HG03521 (cell line): Measurements from ENCODE around the gene RNU7-1.

Experiments used
- ATAC-seq: cut with Tn5 transposase; IDR thresholded peaks from one replicate; pipeline ENCODE4 v1.9.1; 2021; ENCODE audit warnings: mild to moderate bottlenecking, moderate library complexity; ENCODE audit not compliant: unreplicated experiment

RNU7-1 gene

DNA sequence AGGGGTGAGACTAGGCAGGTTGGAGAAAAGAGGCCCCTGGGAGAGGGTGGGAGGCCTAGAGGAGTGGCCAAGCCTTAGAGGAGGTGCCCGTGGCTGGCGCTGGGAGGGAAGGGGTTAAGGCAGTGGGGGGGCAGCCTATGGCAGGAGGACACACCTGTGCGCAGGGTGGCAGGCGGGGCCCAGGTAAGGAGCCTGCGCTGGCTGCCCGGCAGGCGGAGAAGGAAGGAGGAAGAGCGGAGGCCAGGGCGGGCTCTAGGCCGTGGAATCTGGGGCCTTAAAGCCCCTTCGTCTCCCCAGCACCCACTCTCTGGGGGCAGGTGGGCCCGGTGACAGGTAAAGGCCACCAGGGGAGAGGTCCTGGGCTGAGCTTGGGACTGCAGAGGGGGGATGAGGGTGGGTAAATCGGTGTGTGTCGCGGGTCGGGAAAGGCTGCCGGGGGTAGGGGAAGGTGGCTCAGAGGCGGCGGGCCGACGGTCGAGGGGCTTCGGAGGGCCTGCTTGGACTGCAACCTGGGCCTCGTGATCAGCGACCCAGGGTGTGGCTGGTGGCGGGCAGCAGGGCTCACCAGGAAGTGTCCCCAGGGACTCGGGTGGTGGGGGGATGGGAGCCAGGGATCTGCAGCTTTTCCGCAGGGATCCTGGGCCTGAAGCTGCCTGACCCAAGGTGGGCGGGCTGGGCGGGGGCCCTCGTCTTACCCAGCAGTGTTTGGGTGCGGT, 19.6 kb downstream of the RNU7-1 start:
- ATAC-seq = no peak

DNA sequence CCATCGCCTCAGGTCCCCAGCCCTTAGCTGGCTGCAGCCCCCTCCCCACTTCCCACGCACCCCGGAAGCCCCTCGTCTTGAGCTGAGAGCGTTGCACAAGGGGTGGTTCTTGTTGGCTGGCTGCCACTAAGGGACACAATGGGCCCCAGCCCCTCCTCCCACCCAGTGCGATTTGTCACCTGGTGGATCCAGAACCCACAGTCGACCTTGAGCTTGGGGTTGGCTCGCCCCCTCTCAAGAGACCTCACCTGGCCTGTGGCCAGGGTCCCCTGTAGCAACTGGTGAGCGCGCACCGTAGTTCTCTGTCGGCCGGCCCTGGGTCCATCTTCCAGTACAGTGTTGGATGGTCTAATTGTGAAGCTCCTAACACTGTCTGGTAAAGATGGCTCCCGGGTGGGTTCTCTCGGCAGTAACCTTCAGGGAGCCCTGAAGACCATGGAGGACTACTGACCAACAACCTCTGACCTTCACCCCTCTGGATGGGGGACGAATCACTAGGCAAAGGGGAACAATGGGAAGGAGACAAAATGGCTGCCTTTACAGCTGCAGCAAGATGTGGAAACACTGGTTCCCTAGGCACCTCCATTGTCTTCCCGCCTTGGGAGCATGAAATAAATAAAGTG, 20.3 kb downstream of the RNU7-1 start:
- ATAC-seq = no peak

DNA sequence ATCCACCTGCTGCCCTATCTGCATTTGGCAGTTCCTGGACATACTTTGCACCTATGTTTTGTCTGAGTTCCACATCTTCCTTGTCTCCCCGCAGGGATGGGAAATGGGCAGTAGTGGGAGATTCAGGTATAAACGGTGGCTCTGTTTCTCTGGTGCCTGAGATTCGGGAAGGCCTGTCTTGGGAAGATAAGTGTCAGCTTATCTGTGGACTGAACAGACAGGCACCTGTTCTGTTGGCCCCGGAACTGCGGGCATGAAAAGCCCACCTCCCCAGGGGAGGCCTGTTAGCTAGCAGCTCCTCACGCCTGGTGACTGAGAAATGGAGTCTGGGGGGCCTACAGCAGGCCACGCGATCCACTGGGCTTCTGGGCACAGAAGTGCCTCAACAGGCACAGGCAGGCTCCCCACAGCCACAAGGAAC, 21.0 kb downstream of the RNU7-1 start:
- no peak for ATAC-seq

DNA sequence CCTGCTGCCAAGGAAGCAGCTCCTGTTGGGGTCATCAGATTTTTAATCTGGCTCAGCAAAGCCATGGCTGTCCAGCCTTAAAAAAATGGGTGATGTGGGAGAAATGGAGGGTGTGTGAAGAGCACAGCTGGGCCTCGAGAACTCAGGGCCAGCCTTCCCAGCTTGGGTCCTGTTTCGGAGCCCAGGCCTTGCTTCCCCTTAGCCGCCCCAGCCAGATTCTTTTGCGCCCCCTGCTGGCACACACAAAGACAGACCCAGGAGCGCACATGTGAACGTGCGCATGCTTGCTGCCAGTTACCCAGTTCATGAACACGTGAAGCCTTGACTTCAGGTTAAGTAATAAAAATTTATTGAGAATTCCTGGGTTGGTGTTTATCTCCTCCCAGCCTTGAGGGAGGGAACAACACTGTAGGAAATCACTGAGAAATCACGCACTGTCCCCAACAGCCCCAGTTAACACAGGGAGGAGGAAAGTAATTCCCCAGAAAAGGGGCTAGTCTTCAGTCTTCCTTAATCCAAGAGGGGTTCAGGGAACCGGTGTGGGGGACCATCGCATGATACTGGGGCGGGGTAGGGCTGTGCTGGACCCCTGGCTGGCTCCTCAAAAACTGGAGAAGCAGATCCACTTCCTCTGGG, 21.5 kb downstream of the RNU7-1 start:
- no peak for ATAC-seq

DNA sequence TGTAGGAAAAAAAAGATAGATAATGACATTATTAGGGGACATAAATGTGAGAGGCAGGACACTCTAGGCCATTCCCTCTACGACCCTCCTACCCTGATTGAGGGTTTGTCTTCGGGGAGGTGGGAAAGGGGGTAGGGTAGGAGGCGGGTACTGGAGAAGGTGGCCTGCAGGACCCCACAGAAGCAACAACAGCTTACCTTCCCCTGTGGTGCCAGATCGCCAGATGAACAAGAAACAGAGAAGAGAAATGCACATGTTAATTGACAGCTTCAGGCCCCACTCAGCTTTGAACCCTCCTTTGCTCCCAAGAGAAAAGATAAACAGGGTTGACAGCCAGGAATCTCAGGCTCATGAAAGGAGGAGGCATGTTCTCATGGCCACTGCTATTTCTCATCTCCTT, 22.1 kb downstream of the RNU7-1 start:
- no peak for ATAC-seq

DNA sequence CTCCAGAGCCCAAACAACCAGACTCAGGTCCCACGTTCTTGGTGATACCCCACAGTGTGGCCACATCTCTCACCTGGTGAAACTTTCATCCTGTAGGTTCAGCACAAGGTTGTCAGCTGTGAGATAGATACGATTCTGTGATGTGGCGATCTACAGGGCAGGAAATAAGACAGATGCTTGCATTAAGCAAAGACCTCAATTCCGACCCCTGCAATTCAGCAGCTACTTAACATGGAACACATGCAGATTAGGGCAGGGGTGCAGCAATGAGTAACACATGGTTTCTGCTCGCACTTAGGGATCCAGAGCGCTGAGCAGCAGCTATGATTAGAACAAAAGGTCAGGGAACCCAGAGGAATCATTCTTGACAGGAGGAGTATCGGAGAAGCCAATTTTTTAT, 22.7 kb downstream of the RNU7-1 start:
- ATAC-seq = no peak

DNA sequence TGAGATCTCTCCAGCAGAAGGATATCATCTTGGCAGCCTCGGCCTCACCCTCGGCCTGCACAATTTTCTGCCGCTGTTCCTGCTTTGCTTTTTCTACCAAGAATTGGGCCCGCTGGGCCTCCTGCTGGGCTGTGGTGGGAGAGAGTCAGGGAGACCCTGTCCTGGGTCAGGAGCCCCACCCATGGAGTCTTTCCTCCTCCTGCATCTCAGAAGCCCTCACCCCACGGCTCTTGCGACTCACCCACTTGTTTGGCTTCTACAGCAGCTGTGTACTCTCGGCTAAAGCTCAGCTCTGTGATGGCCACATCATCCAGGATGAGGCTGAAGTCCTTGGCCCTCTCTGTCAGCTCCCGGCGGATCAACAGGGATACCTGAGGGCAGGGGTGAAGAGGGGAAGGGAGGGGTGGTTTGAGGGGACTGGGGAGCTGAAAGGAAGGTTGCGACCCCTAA, 24.1 kb downstream of the RNU7-1 start:
- ATAC-seq = no peak

DNA sequence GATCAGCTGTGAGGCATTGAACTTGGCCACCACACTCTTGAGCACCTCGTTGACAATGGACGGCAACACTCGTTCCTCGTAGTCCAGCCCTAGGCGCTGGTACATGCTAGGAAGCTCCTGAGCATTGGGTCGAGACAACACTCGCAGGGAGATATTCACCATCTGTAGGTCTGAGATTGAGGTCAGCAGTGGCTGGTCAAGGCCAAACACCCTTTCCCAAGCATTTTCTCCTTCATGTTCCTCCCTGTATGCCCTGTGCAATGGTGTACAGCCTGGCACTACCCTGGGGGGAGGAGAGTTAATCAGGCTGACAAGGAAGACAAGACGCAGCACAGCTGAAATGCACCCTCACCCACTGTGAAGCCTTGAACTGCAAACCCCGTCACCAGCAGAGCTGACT, 24.8 kb downstream of the RNU7-1 start:
- no peak for ATAC-seq

DNA sequence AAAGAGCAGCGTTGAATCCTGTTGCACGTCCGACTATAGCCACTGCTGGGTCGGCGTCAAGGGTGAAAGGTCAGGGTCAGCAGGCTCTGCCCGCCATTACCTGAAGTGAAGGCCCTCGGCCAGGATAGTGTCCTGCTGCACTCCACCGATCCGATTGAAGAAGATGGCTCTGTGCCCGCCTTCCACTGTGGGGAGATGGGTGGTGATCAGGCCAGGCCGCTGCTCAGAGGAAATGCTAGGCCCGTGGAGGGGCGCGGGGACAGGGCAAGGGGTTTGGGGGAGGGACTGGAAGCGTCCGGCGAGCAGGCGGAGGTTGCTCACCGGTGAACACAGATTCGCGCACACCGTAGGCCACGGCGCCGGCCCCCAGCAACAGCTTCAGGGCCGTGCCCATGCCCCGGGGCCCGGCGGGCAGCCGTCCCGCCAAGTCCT, 26.5 kb downstream of the RNU7-1 start:
- ATAC-seq = peak; percentile 29

DNA sequence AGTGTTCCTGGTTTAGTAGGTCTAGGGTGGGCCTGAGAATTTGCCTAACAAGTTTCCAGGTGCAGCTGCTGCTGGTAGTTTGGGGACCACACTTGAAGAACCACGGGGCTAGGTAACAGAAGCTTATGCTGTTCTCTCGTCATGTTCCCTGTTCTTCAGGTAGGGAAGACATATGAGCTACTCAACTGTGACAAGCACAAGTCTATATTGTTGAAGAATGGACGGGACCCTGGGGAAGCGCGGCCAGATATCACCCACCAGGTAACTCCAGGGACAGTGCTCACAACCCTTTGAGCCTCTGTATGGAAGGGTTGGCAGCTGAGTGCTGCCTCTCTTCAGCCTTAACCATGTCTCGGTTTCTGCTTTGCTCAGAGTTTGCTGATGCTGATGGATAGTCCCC, 30.6 kb downstream of the RNU7-1 start:
- no peak for ATAC-seq

DNA sequence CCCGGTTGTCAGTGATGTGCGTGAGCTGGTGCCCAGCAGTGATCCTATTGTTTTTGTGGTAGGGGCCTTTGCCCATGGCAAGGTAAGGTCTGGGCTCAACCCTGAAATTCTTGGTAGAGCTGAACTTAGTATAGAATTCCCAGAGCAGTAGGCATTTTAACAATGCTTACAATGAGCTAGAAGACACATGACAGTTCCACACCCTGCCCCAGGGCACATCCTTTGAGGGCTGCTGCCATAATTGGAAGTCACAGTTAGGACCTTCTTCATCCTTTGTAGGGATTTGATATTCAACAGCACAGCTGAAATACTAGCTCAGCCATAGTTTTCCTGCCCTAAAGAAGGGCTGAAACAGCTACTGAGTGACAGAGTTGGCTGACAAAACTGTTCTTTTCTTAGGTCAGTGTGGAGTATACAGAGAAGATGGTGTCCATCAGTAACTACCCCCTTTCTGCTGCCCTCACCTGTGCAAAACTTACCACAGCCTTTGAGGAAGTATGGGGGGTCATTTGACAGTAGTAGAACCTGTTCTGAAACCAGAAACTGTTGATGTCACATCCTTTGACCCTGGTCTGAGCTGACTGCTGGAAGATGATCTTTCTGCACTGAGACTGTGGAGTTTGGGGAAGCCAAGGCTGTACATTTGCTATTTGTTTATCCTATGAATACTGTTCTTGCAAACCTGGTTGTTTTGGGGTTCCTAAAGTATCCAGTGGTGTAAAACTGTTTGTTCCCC, 31.8 kb downstream of the RNU7-1 start:
- ATAC-seq = no peak

DNA sequence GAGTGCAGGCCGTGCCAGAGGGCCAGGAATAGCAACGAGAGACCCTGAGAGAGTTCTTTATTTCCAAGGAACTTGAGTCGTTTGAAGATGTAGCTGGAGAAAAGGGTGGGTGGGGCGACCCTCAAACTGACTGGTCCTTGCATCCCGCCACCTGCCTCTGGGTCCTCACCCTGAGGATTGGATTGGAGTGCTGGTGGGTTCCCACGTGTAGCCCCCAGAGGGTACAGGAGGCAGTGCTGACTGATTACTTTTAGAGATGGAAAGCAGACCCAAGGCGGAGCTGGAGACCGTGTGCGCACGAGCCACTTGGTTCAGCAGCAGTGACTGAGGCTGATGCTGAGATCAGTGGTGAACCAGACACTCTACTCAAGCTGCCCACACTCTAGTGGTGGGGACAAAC, 34.0 kb downstream of the RNU7-1 start:
- ATAC-seq = no peak

DNA sequence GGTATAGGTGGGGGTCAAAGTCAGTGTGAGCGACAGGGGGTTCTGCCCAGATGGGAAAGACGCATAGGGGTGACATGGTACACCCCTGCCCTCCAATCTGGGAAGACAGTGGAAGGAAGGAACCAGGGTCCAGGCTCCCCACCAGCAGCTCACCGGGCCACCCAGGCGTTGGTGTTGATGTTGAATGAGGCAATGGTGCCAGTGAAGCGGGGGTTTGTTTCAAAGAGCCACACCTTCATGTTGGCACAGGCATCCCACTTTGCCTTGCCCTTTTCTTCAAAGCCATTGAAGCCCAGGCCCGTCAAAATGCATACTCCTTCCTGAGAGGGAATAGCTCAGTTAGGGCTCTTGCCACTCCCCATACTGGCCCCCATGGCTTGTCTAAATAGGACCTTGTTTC, 34.6 kb downstream of the RNU7-1 start:
- no peak for ATAC-seq

DNA sequence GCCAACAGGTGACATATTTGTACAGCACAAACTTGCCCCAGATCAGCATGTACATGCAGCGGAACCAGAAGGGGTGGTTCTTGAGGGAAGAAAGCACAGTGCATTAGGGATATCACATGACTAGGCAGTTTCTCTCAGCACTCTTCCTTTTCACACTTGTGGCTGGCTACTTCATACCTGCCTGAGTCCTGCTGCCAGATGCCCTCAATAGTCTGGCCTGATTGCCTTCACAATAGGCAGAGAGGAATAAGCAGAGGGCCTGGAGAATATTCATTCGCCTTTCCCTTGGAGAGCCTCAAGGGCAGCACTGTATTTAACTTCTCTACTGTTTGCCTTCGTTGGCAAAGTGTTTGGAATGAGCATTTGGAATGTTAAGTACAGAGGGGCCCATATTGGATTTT, 35.0 kb downstream of the RNU7-1 start:
- ATAC-seq = no peak

DNA sequence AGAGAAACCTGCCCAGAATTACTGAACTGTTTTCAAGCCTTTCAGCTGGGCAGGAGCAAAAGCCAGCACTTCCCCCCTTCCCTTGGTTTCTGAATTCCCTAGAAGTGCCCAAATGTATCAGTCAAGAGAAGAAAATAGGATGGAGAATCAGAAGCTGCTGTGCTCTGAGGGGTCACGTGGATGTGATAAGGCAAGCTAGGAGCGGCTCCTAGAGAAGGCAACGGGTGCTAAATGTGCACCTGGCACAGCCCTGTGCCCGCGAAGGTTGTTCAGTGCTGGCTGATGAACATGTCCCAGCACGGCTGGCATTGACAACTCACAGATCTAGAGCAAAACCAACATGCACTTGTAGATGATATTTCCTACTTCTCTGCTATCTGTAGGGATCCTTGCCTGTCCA, 35.4 kb downstream of the RNU7-1 start:
- ATAC-seq = no peak

DNA sequence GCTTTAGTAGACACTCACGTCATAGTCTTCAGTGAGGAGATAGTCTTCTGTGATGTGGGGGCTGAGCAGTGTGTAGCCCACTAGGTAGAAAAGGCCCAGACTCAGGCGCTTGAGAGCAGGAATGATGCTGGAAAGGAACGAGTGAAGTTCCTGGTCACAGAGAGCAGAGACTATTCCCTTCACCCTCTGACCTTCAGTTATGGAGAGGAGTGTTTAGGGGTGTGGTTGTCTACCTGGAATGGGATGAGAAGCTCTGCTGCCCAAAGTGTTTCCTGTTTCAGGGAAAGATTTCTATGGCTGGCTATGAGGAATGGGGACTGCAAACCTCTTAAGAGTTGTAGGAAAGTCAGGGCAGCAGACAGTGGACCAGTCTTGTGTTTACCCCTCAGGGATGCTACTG, 35.8 kb downstream of the RNU7-1 start:
- ATAC-seq = no peak

DNA sequence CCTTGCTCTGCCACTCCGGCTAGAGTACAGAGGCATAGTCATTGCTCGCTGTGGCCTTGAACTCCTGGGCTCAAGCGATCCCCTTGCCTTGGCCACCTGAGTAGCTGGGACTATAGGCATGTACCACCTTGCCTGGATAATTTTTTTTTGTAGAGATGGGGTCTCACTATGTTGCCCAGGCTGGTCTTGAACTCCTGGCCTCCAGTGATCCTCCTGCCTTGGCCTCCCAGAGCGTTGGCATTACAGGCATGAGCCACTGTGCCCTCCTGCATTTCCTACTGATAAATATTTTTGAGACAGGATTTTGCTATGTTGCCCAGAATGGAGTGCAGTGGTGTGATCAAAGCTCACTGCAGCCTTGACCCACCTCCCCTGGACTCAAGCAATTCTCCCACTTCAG, 36.5 kb downstream of the RNU7-1 start:
- ATAC-seq = no peak

DNA sequence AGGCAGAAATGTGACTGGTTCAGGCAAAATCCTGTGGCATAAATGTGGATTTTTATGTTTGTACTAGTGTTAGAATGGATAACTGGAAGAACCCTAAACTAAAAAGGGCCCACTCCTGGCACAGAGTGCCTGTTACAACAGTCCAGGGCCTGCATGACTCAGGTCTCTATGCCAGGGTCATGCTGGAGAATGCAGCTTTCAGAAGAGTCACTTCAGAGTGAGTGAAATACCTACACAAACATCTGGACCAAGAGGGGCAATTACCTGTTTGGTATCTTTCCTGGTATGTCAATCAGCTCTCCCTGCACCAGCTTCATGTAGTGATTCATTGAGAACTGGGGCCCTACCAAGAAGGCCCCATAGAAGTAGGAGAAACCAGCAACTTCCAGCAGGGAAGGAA, 37.1 kb downstream of the RNU7-1 start:
- ATAC-seq = no peak

DNA sequence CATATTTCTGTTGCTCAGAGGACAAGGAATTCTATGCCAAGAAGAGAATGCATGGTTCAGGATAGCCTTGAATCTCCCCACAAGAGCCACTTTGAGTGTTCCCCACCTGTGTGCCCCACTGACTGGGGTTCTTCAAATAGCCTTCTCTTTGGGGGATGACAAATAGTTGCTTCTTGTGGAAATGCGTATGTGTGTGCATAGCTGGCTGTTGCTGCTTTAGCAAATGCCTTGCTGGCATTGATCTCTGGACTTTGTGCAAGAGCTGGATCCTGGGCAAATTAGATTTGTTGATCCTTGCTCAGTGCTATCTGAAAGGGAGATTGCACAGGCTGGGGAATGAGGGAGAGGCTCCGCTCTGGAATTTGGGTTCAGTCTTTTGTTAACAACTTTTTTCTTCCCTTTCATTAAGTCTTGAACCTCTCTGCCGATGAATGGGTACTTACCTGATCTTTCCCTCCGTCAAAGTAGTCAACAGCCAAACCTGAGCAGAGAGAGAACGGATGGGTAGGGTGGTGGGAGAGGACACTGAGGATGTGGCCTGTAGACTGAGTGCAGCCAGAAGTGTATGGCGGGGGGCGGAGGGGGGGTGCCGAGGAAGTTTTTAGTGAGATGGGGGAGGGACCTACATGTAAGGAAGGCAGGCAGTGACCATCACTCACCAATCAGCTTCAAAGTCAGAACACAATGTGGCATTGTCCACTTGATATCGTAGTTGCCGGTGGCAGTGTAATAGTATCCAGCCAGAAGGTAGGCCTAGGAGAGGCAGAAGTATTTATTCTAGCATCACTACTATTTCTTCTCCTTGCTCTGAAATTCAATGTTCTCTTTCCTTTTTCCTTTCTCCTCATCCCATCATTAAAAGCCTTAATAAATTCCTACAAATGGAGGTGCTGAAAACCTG, 37.8 kb downstream of the RNU7-1 start:
- no peak for ATAC-seq

DNA sequence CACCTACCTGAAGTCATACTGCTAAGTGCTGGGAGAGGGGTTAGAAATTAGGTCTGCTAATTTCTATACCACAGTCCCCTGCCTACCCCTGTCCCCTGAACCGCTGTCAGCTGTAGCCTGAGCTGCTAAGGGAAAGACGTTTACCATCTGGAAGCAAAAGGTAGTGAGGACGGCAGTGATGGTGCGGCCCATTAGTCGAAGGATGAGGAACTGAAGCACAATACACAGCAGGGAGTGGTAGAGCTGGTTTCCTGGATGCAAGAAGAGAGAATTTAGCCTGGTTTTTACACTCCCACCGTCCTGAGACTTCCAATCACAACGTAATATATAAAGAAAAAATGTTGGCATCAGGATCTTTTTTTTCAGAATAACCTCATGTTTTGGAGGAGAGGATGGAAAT, 38.9 kb downstream of the RNU7-1 start:
- ATAC-seq = no peak
